PC-3 (cell line): ENCODE measurements around the gene MORN1. TPM values are rescaled to one million over a fixed set of nuclear protein-coding genes. Genes with fewer than 3 reads are reported as not detected.

Source experiments
- ATAC-seq: fragments of 200-7000 bp; cut with Tn5 transposase; 2 replicates; pipeline ENCODE4 v1.9.1; 2020; ENCODE audit warnings: mild to moderate bottlenecking, moderate library complexity
- BruUV-seq: library from RNA; stranded (reverse); fragments of 400-500 nt; replicated peaks from 2 replicates; lab custom pipeline; 2021; lab: Mats Ljungman, UMichigan
- CTCF ChIA-PET: fragments of 300-600 bp; sonication (Branson Sonifier 250); formaldehyde crosslinking; loops from one replicate; lab custom pipeline; 2022; ENCODE audit warnings: antibody characterized with exemption; lab: Charles Lee
- POLR2A ChIA-PET: fragments of 300-600 bp; sonication (Branson Sonifier 250); formaldehyde crosslinking; loops from one replicate; lab custom pipeline; 2022; ENCODE audit warnings: antibody characterized with exemption; ENCODE audit not compliant: unreplicated experiment; lab: Charles Lee
- DNase-seq: peaks from one replicate; pipeline ENCODE4 v3.0.0-alpha.2; 2015
- H2AFZ ChIP-seq: fragments of 300-600 bp; sonication (generic); 2 replicates; pipeline ENCODE4 v1.6.0; 2016; ENCODE audit warnings: antibody characterized with exemption, low read length
- H3F3A ChIP-seq: fragments of 300-600 bp; sonication (generic); one replicate; pipeline ENCODE4 v1.6.0; 2017; ENCODE audit warnings: antibody characterized with exemption, low read length, control low read depth, mild to moderate bottlenecking; ENCODE audit not compliant: unreplicated experiment
- H3K27ac ChIP-seq: fragments of 300-600 bp; sonication (generic); 2 replicates; pipeline ENCODE4 v1.5.1; 2016; ENCODE audit warnings: mild to moderate bottlenecking, low read length
- H3K27me3 ChIP-seq: fragments of 300-600 bp; sonication (generic); 2 replicates; pipeline ENCODE4 v1.6.1; 2016; ENCODE audit warnings: low read length, mixed read lengths
- H3K36me3 ChIP-seq: fragments of 300-600 bp; sonication (generic); 2 replicates; pipeline ENCODE4 v1.6.1; 2016; ENCODE audit warnings: low read depth, mixed run types, low read length, mixed read lengths
- H3K4me1 ChIP-seq: fragments of 300-600 bp; sonication (generic); 2 replicates; pipeline ENCODE4 v1.5.1; 2016; ENCODE audit warnings: low read length; ENCODE audit not compliant: insufficient read depth
- H3K4me2 ChIP-seq: fragments of 300-600 bp; sonication (generic); 2 replicates; pipeline ENCODE4 v1.6.0; 2016; ENCODE audit warnings: low read length
- H3K4me3 ChIP-seq: fragments of 300-600 bp; sonication (generic); 2 replicates; pipeline ENCODE4 v1.5.1; 2016; ENCODE audit warnings: mild to moderate bottlenecking, low read length, mixed read lengths
- H3K79me2 ChIP-seq: fragments of 300-600 bp; sonication (generic); 2 replicates; pipeline ENCODE4 v1.6.1; 2017; ENCODE audit warnings: low read length, mixed read lengths
- H3K9ac ChIP-seq: fragments of 300-600 bp; sonication (generic); 2 replicates; pipeline ENCODE4 v1.6.0; 2016; ENCODE audit warnings: mild to moderate bottlenecking, low read length
- H3K9me2 ChIP-seq: fragments of 300-600 bp; sonication (generic); replicated peaks from 2 replicates; pipeline ENCODE4 v1.6.1; 2016; ENCODE audit warnings: mixed run types, low read length, mixed read lengths
- H3K9me3 ChIP-seq: fragments of 300-600 bp; sonication (generic); 2 replicates; pipeline ENCODE4 v1.6.1; 2016; ENCODE audit warnings: low read length, mixed read lengths
- H4K20me1 ChIP-seq: fragments of 300-600 bp; sonication (generic); 2 replicates; pipeline ENCODE4 v1.6.1; 2016; ENCODE audit warnings: low read length, mixed read lengths
- EZH2 ChIP-seq: fragments of 300-600 bp; sonication (generic); IDR thresholded peaks from one replicate; pipeline ENCODE4 v1.6.1; 2017; ENCODE audit warnings: antibody characterized with exemption, mild to moderate bottlenecking, low read length; ENCODE audit not compliant: unreplicated experiment
- EZH2phosphoT487 ChIP-seq: fragments of 300-600 bp; sonication (generic); IDR thresholded peaks from 2 replicates; pipeline ENCODE4 v1.6.1; 2018; ENCODE audit warnings: mild to moderate bottlenecking, antibody characterized with exemption, low read length, borderline replicate concordance
- intact Hi-C: fragments of 100-400 bp; cut with micrococcal nuclease; formaldehyde crosslinking; loops from 2 replicates; pipeline ENCODE4 v1.9.0; 2023
- total RNA-seq: library from RNA; depleted of rRNA; stranded (reverse); fragments of >200 nt; gene quantifications from 2 replicates; pipeline ENCODE4 v1.2.3, GENCODE V29; 2014
- TF ChIP-seq, protein P1 (sequence below): fragments of 300-600 bp; sonication (generic); conservative IDR thresholded peaks from 2 replicates; pipeline ENCODE4 v1.5.1; 2017; ENCODE audit warnings: antibody characterized with exemption, low read depth, mild to moderate bottlenecking, low read length

MORN1 gene
- total RNA-seq, 1 experiment from 2014 or later, result 11.2 TPM

DNA sequence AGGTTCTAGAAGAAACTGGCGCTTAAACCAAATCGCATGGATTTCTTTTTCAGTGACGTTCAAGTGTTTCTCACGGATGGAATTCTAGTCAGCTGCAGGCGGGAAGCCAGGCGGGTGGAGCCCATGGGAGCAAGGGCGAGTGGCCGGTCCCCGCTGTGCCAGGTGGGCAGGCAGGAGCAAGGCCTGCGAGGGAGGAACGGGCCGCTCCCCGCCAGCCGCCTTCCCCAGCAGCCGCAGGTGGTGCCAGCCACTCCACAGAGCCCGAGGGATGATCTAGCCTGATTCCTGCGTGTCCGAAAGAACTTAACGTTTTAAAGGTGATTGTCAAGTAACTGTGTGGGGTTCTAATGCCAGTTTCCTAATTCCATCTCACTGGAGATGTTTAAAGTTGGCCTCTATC, 11.9 kb upstream of the MORN1 start:
- Histone ChIP-seq H3K27ac (no peak overlapping the region), H3K9ac (no peak overlapping the region), H3K9me3 (no peaks in the 10 kb centered on the region), H3F3A (peaks cover 5% of the 10 kb centered on the region), H3K36me3 (peaks cover 61% of the 10 kb centered on the region), H4K20me1 (peaks cover 3% of the 10 kb centered on the region; the same call in 1 of the 2 replicates), H3K79me2 (peaks cover 9% of the 10 kb centered on the region; the same call in 1 of the 2 replicates), H3K4me1 (no peaks in the 10 kb centered on the region), H3K9me2 (no peaks in the 10 kb centered on the region), H3K4me3 (no peak overlapping the region), H2AFZ (no peak overlapping the region), H3K4me2 (no peak overlapping the region), H3K27me3 (no peaks in the 10 kb centered on the region)
- DNase-seq (no peak), ATAC-seq (no peak)
- ChIA-PET CTCF (no interaction called here), POLR2A (no interaction called here)
- TSS peak; percentile 23 for BruUV-seq
- intact Hi-C loops, result no loop called here
- TF ChIP-seq, protein P1, sequence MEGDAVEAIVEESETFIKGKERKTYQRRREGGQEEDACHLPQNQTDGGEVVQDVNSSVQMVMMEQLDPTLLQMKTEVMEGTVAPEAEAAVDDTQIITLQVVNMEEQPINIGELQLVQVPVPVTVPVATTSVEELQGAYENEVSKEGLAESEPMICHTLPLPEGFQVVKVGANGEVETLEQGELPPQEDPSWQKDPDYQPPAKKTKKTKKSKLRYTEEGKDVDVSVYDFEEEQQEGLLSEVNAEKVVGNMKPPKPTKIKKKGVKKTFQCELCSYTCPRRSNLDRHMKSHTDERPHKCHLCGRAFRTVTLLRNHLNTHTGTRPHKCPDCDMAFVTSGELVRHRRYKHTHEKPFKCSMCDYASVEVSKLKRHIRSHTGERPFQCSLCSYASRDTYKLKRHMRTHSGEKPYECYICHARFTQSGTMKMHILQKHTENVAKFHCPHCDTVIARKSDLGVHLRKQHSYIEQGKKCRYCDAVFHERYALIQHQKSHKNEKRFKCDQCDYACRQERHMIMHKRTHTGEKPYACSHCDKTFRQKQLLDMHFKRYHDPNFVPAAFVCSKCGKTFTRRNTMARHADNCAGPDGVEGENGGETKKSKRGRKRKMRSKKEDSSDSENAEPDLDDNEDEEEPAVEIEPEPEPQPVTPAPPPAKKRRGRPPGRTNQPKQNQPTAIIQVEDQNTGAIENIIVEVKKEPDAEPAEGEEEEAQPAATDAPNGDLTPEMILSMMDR, result no peak
- TF ChIP-seq EZH2phosphoT487 (no peak), EZH2 (no peak)

DNA sequence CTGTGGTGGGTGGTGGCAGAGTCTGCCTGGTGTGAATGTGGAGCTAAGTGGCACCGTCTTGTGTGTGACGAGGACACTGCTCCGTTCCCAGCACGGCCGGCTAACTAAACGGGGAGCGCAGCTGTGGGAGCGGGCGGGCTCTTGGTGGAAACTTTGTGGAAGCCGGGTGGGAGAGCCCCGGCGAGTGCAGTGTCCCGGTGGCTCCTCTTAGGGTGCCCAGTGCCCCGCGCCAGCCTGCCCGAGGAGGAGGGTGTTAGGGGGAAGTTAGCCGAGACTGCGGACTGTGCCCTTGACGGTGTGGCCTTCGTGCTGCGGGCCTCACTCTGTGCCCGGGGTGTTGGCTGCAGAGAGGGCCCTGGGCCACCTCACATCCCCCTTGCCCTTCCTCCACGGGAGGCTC, 11.1 kb upstream of the MORN1 start:
- intact Hi-C loops, result no loop called here
- no peak for DNase-seq
- Histone ChIP-seq H3K4me1 (no peaks in the 10 kb centered on the region), H3K36me3 (peaks cover 69% of the 10 kb centered on the region), H3K4me3 (no peak overlapping the region), H3K27ac (no peak overlapping the region), H4K20me1 (peaks cover 3% of the 10 kb centered on the region; the same call in 1 of the 2 replicates), H3K27me3 (no peaks in the 10 kb centered on the region), H3F3A (peaks cover 5% of the 10 kb centered on the region), H3K79me2 (peaks cover 12% of the 10 kb centered on the region), H3K9me2 (no peaks in the 10 kb centered on the region), H3K9ac (no peak overlapping the region), H2AFZ (no peak overlapping the region), H3K9me3 (no peaks in the 10 kb centered on the region), H3K4me2 (no peak overlapping the region)
- TF ChIP-seq, protein P1, result no peak
- TF ChIP-seq EZH2phosphoT487 (no peak), EZH2 (no peak)
- no peak for ATAC-seq
- ChIA-PET POLR2A (no interaction called here), CTCF (no interaction called here)
- no TSS peak for BruUV-seq

DNA sequence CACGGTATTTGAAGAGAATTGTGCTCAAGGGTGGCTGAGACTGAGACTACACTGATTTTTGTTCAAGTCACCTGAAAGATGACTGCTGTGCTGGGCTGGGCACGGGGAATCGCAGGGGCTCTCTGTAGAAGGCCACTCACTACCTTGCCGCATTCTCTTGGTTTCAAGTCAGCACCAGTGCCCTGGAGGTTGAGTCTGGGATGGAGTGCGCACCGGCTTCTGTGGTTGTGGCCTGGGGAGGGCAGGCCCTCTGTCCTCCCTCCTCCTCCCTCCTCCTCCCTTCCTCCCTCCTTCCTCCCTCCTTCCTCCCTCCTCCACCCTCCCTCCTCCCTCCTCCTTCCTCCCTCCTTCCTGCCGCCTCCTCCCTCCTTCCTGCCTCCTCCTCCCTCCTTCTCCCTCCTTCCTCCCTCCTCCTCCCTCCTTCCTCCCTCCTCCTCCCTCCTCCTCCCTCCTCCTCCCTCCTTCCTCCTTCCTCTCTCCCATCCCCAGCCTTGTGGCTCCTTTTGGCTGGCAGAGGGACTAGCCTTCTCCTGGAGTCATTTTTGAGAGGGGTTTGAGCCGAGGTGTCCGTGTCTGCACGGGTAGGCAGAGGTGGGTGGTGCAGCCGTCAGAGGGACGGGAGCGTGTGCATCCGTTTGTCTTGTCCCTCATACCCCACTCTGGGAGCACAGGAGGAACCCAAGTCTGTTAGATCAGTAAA, 9.7 kb upstream of the MORN1 start:
- Histone ChIP-seq H3K36me3 (peaks cover 80% of the 10 kb centered on the region), H3K9me3 (no peaks in the 10 kb centered on the region), H2AFZ (no peak overlapping the region), H3K9me2 (no peaks in the 10 kb centered on the region), H3F3A (peaks cover 5% of the 10 kb centered on the region), H3K4me1 (no peaks in the 10 kb centered on the region), H3K9ac (no peak overlapping the region), H3K79me2 (peaks cover 23% of the 10 kb centered on the region), H3K4me2 (no peak overlapping the region), H3K27ac (no peak overlapping the region), H3K4me3 (no peak overlapping the region), H3K27me3 (no peaks in the 10 kb centered on the region), H4K20me1 (peaks cover 3% of the 10 kb centered on the region; the same call in 1 of the 2 replicates)
- CTCF ChIA-PET, result no interaction called here
- TF ChIP-seq EZH2 (no peak), EZH2phosphoT487 (no peak)
- TF ChIP-seq, protein P1, result no peak
- POLR2A ChIA-PET, result interaction anchor here (0.6 kb wide), 1 partner anchor 210 kb away, joined by 3 read pairs; no protein-coding TSS in a partner anchor
- intact Hi-C loops, result no loop called here
- BruUV-seq, result no TSS peak
- ATAC-seq (no peak), DNase-seq (no peak)
